Astrocyte of the cerebellum (primary cell): ENCODE data around the gene DLL1.

Experiments
- DNase-seq: peaks from one replicate; pipeline ENCODE4 v3.0.0-alpha.2; 2011; ENCODE audit warnings: low read depth
- H3K4me3 ChIP-seq: 2 replicates; pipeline ENCODE4 v1.5.1; 2011; ENCODE audit warnings: mild to moderate bottlenecking, low read depth, low read length, moderate library complexity
- in situ Hi-C: cut with HindIII; loops from 2 replicates; pipeline ENCODE4 v1.10.0; 2017; ENCODE audit warnings: low sequenced_read_pairs
- TF ChIP-seq, protein P1 (sequence below): IDR thresholded peaks from 2 replicates; pipeline ENCODE4 v1.5.1; 2012; ENCODE audit warnings: low read length, low read depth, moderate library complexity, mild to moderate bottlenecking; ENCODE audit errors: missing control alignments

The DLL1 gene

DNA sequence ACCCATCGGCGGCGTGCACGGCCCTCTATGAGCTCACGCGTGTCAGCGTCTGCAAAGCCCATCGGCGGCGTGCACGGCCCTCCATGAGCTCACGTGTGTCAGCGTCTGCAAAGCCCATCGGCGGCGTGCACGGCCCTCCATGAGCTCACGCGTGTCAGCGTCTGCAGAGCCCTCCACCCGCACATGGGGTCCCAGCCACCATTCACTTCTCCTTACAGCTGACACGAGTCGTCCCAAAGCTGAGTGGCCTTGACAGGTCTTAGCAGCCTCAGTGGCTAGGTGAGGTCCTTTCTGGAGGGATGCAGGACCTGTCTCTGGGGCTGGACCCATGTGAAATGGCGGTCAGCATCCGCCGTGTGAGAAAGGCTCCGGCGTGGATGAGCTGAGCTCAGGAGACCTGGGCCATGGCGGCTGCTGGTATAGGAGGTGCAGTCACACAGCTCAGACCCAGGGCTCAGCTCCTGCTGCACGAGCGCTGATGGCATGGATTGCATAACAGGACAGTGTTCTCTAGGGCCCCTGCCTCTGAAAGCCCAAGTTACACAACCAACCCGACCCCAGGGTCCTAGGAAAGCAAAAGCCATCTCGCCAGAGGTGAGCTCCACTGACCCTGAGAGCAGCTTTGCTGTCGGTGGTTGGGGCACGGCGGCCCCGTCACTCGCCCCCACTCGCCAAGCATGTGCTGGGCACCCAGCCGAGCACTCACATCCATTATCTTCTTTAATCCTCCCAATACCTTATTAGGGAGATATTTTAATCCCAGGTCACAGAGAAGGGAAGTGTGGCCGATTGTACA is 38.9 kb downstream of the DLL1 start:
- in situ Hi-C loops: loop anchor here (5.0 kb wide), 1 partner anchor 65 kb away; no protein-coding TSS in a partner anchor
- TF ChIP-seq, protein P1, sequence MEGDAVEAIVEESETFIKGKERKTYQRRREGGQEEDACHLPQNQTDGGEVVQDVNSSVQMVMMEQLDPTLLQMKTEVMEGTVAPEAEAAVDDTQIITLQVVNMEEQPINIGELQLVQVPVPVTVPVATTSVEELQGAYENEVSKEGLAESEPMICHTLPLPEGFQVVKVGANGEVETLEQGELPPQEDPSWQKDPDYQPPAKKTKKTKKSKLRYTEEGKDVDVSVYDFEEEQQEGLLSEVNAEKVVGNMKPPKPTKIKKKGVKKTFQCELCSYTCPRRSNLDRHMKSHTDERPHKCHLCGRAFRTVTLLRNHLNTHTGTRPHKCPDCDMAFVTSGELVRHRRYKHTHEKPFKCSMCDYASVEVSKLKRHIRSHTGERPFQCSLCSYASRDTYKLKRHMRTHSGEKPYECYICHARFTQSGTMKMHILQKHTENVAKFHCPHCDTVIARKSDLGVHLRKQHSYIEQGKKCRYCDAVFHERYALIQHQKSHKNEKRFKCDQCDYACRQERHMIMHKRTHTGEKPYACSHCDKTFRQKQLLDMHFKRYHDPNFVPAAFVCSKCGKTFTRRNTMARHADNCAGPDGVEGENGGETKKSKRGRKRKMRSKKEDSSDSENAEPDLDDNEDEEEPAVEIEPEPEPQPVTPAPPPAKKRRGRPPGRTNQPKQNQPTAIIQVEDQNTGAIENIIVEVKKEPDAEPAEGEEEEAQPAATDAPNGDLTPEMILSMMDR: no peak
- no peak for DNase-seq
- no peak overlapping the region for H3K4me3 ChIP-seq

GRCh38 chr6:170250981-170251775 is 39.7 kb downstream of the DLL1 start:
- in situ Hi-C loops: loop anchor here (5.0 kb wide), 1 partner anchor 64 kb away; no protein-coding TSS in a partner anchor

GRCh38 chr6:170250455-170250854 is 40.4 kb downstream of the DLL1 start:
- TF ChIP-seq, protein P1: no peak
- H3K4me3 ChIP-seq: no peak overlapping the region
- no peak for DNase-seq
- in situ Hi-C loops: loop anchor here (5.0 kb wide), 1 partner anchor 63 kb away; no protein-coding TSS in a partner anchor

More at GRCh38 chr6:170250981-170251775, 39.7 kb downstream of the DLL1 start:
- DNase-seq: no peak
- TF ChIP-seq, protein P1: no peak
- no peak overlapping the region for H3K4me3 ChIP-seq

- no peak overlapping the region for H3K4me3 ChIP-seq
- in situ Hi-C loops: loop anchor here (5.0 kb wide), 1 partner anchor 63 kb away; no protein-coding TSS in a partner anchor
- TF ChIP-seq, protein P1: no peak
- DNase-seq: no peak
These were observed 41.1 kb downstream of the DLL1 start for GRCh38 chr6:170249817-170250216.

GRCh38 chr6:170248861-170249600 is 41.8 kb downstream of the DLL1 start:
- in situ Hi-C loops: no loop called here
- TF ChIP-seq, protein P1: no peak
- H3K4me3 ChIP-seq: no peak overlapping the region
- no peak for DNase-seq

GRCh38 chr6:170248111-170248805 is 42.6 kb downstream of the DLL1 start:
- TF ChIP-seq, protein P1: no peak
- in situ Hi-C loops: no loop called here
- no peak for DNase-seq
- H3K4me3 ChIP-seq: no peak overlapping the region
